ENCODE results near the gene ABL2.
A peak's percentile ranks its signal among the peaks of the same experiment; 100 is the strongest.
"Not testable (repeated sequence)": the region's sequence is repeated elsewhere in the genome, so short reads cannot be mapped to it uniquely, and the experiment has no call there.

The ABL2 gene

DNA sequence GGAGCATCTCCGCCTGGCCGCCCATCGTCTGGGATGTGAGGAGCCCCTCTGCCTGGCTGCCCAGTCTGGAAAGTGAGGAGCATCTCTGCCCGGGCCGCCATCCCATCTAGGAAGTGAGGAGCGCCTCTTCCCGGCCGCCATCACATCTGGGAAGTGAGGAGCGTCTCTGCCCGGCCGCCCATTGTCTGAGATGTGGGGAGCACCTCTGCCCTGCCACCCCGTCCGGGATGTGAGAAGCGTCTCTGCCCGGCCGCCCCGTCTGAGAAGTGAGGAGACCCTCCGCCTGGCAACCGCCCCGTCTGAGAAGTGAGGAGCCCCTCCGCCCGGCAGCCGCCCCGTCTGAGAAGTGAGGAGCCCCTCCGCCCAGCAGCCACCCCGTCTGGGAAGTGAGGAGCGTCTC is 94.3 kb downstream of the ABL2 start:
- DNase-seq (ENCODE audit: low read depth): not testable (repeated sequence)

DNA sequence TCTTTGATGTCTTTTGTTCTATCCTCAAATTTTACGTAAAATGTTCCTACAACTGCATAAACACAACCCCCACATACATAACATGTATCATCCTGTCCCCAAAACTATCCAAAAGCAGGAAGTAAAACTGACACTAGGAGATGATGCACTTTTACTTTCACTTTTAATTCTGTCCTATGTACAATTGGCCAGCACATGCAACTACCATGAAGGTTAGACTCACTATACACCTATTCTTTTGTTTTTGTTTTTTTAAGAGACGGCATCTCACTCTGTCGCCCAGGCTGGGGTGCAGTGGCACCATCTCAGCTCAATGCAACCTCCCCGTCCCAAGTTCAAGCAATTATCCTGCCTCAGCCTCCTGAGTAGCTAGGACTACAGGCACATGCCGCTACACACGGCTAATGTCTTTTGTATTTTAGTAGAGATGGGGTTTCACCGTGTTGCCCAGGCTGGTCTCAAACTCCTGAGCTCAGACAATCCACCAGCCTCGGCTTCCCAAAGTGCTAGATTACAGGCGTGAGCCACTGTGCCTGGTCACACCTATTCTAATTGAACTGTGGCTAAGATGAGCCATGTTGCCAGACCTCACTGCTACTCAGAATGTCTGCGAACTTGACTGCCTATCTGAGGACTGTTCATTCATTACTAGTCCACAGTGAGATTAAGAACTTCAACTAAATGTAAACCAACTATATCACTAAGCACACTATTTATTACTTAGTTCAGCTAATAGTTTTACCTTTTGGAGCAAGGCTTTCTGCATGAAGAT is 99.6 kb downstream of the ABL2 start:
- DNase-seq (ENCODE audit: low read depth): no peak

DNA sequence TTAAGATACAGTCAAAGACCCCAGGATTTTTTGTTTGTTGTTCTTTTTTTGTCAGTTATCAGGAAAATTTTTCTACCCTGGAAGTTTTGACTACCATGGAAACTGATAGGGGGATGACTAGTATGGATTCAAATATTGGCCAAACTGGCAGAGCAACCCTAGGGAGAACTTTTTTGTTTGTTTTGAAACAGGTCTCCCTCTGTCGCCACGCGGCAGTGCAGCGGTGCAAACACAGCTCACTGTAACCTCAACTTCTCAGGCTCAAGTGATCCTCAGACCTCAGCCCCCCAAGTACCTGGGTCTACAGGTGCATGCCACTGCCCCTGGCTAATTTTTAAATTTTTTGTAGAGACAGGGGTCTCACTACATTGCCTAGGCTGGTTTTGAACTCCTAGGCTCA is 101.0 kb downstream of the ABL2 start:
- no peak for DNase-seq (ENCODE audit: low read depth)

DNA sequence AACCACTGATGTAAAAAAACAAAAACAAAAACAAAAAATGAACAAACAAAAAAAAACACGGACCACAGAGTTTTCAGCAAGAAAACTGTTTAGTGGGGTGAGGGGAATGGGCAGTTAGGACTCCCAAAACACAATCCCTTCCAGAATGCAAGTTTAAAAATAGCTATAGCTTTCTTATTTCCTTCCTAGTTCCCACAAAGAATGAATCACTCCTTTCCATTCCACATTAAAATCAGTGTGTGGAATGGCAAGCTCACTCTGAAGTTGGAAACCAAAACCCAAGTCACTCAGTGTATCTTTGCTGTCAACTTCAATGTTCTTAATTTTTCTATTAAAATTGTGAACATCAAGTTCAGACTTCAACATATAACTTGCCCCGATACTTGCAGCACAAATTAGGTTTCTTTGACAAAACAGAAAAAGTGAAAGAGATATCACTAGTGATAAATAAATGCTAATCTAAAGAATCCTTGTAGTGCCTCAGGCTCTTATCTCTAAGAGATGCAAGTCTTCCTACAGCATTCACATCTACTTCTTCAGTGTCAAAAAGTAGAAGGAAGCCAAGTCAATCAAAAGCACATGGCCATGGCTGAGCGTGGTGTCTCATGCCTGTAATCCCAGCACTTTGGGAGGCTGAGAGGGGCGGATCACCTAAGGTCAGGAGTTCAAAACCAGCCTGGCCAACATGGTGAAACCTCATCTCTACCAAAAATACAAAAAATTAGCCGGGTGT is 102.1 kb downstream of the ABL2 start:
- DNase-seq (ENCODE audit: low read depth): no peak

DNA sequence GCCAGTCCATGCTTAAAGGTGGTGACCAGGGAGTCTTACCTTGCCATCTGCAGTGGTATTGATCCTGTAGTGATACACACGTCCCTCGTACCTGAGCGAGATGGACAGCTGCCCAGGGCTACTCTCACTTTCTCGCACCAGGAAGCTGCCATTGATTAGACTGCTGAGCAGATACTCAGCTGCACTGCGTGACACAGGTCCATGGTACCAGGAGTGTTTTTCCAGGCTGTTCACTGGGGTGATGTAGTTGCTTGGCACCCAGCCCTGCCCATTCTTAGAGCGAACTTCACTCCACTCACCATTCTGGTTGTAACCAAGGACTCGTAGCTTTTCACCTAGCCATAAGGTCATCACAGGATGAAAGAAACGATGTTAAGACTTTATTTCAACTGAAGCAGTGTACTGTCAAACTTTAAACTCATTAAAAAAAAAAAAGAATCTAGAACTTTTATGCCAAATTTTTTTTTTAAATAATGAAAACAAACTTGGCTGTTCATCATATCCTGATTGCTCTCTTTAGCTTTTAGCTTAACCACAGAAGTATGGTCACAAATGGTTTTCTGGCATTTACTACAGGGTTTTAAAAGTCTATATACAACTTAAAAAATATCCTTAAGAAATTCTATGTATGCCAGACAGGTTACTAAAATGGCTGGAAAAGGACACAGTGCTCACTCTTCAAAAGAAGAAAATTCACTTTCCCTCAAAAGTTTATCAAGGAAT is 103.0 kb downstream of the ABL2 start:
- no peak for DNase-seq (ENCODE audit: low read depth)

DNA sequence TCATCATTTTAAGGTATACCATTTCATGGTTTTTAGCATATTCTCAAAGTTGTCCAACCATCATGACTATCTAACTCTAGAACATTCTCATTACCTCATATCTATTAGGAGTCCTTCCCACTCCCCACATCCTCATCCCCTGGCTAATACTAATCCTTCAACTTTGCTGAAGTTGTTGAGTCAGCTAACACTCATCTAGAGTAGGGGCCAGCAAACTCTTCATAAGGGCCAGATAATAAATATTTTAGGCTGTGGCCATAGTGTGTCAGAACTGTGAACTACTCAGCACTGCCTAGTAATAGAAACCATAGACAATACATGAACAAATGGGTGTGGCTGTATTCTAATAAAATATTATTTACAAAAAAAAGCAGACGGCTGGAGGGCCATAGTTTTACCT is 104.6 kb downstream of the ABL2 start:
- no peak for DNase-seq (ENCODE audit: low read depth)

DNA sequence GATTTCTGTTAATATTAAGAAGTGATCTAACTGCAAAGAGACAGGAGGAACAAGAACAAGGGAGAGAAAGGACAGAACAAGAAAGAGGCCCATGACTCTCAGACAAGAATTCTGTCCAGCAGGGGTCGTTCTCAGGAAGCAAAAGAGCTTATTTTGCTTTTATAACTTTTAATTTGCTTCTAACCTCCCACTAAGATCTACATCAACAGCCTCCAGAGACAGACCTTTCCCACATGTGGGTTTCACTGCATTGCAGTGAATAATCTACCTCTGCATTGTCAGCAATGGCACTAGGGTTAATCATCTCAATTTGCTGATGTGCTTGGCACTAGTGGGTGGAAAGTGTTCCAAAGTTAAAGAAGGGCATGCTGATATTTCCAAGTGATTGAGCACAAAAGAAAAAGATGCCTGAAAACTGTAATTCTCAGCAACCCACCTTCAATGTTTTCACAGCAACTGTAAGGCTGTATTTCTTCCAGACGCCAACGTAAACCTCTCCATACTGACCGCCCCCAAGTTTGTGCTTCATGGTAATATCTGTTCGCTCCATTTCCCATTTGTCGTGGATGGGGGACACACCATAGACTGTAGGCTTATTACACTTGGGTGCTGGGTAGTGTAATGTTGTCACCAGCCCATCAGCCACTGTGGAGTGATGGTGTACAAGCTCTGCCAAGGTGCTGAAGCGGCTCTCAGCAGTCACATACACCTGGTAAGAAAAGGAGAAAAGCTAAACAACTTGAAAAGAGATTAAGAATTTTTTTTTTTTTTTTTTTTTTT is 108.1 kb downstream of the ABL2 start:
- peak; percentile 27 for DNase-seq (ENCODE audit: low read depth)

DNA sequence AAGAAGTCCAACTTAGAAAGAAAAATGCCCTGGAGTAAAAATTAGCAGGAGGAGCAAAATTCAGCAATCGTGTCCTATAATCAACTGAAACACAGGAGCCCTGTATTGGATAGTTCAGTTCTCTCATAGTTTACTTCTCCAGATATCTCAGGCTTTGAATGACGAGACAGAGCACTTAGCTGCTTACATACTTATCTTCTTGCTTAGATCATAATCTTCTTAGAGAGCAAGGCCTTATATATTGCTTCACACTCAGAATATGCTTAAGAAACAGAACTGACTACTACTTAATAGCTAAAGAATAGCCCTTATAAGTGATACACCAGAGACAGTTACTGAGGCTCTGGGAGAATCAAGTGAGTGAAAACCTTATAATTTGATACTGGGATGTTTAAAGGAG is 108.7 kb downstream of the ABL2 start:
- DNase-seq (ENCODE audit: low read depth): no peak

DNA sequence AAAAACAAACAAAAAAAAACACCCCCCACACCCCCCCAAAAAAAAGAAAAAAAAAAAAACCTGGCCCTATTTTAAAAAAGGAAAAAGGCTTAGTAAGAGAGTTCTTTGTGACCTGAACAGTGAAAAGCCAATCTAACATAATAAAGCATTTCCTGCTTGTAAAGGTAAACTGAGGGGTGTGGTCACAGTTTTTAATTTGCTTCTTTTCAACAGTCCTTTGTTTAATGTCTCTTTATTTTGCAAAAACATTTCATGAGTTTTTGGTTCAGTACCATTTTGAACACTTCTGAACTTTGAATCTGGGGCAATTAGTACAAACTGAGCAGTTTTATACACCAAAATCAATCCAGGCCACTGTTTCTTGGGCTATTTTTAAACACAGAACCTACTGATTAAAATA is 110.0 kb downstream of the ABL2 start:
- DNase-seq (ENCODE audit: low read depth): no peak

DNA sequence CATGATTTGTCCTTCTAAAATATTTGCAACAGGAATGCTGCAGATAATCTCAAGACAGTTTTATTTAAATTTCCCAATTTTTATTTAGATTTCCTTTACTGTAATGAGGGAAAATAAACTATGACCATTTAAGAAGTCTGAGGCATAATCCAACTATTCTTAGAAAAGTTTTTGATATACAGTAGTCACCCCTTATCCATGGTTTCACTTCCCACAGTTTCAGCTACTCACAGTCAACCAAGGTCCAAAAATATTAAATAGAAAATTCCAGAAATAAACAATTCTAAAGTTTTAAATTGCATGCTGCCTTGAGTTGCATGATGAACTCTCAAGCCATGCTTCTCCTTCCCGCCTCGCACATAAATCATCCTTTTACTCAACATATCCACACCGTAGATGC is 114.3 kb downstream of the ABL2 start:
- DNase-seq (ENCODE audit: low read depth): no peak

DNA sequence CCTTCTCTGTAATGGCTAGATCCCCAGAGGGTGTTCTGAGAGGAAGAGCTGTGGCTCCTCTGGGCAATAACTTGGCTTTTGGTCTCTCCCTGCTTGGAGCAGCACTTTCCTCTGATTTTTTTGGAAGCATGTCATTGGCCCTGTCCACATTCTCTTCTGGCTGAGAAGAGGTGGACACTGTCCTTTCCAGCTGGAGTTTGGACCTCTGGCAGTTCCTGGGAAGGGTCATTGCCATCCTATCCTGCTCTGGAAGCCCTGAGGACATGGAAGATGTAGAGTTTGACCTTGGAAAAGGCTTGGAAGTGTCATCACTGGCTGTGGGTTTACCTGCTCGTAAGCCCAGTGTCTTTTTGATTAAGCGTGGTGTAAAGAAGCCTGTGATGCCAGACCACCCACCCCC is 120.8 kb downstream of the ABL2 start:
- DNase-seq (ENCODE audit: low read depth): no peak

DNA sequence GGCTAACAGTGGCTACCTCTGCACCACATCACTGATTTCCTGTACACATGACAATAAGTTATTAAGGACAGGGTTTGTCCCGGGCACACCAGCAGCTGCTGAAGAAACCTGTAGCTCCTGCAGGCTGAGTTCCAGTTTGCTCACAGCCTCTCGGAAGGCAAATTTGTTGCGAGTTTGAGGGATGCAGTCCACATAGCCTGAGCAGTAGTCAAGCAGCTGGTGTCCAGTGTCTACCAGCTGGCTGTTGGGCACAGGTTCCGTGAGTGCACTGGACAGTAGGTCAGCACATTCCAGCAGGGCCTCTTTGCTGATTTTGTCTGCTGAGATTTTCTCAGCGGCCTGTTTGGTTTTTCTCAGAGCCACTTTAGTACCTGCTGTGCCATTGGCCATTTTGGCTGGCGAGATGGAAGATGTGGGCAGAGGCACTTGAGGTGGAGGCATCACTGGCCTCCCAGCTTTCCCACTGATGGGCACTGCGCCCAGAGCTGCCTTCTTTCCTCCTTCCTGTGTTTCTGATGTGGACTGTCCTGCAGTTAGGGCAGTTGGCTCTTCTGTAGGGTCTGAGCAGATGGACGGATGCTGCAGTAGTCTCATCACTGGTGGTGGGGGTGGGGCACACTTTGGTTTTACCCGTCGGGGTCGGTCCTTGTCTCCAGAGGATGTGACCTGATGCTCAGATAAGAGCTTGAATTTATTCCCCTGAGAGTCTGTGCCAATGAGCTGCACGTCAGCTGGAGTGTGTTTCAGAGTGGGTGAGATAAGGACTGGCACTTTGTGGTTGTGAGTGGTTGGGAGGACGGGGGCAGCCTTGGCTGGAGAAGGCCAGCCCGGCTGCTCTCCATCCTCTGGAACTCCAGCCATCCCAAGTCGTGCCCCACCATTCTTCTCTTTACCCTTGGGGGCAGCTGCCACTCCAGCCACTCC is 121.5 kb downstream of the ABL2 start:
- no peak for DNase-seq (ENCODE audit: low read depth)

DNA sequence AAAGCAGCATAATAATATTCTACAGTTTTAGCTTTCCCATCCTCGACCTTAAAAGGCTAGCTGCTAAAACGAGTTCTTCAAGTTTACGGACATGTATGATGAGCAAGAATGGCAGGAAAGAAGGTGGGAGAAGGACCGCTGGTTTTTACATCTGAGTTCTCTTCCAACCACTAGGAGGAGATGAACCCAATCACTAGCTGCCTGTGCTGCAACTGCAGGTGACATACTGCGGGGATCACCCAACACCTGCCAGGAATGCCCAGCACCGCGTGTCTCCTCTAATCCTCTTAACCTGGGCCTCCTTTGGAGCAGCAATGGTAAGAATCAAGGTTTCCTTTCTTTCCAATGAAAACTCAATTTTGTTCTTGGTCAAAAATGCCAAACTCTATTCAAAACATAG is 124.1 kb downstream of the ABL2 start:
- DNase-seq (ENCODE audit: low read depth): no peak

DNA sequence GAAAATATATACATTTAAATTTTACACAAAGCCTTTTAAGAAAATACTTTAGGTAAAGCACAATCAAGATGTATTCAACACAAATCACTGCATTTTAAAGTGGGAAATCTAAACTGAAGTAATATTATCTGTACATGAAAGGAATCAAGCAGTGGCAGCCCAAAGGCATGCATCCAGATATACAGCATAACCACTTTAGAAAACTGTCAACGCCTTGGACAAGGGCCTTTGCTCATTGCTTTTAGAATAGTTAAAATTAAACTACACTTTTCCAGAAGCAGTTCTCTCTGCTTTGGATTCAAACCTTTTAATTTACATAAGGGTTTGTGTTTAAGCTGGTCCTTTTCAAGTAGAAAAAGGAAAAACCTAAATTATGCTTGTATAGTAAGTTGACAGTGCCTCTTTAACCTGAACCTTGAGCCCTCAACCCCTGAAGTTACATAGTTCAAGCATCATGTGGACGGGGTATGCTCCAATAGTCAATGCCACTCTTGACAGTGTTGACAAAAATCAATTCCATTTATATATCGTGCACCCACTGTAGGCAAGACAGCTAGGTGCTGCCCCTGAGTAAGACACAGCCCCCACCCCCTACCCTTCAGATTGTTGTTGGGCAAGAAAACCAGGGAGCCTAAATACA is 124.7 kb downstream of the ABL2 start:
- DNase-seq (ENCODE audit: low read depth): no peak

DNA sequence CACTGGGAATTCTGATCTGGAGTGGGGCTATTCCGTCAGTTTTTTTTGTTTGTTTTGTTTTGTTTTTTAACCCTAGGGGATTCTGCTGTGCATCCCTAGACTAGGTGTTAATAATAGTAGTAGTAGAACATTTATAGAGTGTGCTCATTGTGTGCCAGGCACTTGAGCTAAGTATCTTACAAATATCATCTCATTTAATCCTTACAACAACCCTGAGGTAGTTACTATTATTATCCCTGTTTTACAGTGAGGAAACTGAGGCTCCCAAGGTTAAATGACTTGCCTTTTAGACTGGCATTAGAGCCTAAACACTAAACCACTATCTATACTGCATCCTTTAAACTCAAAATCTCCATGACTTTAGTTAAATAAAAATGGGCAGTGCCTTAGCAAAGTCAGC is 125.5 kb downstream of the ABL2 start:
- no peak for DNase-seq (ENCODE audit: low read depth)

DNA sequence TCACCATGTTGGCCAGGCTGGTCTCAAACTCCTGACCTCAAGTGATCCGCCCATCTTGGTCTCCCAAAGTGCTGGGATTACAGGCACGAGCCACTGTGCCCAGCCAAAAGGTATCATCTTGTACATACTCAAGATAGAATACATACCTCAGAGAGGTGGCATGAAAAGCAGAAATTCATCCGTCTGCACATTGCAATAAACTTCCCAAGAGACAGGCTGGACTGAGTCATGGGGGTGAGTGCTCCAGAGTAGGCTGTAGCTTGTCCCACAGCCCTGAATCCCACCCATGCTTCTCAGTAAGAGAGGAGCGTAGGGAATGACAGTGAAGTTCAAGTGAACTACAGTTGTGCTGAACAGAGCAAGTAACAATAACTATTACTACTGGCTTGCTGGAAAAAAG is 127.9 kb downstream of the ABL2 start:
- no peak for DNase-seq (ENCODE audit: low read depth)

DNA sequence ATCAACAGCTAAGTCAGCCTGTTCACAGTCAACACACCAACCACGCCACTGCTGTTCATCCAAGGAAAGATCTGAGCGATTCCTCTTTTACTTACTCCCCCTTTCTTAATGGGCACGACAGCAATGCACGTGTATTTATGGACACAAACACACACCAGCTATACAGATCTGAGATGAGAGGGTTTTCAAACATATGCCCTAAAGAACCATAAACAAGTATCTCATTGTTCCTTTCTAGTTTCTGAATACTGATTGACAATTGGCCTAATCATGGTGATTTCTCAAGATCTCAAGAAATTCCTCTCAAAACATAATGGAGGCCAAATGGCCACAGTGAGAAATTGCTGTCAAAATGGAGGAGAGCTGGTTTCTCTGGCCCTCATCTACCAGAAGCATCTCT is 129.6 kb downstream of the ABL2 start:
- DNase-seq (ENCODE audit: low read depth): no peak

DNA sequence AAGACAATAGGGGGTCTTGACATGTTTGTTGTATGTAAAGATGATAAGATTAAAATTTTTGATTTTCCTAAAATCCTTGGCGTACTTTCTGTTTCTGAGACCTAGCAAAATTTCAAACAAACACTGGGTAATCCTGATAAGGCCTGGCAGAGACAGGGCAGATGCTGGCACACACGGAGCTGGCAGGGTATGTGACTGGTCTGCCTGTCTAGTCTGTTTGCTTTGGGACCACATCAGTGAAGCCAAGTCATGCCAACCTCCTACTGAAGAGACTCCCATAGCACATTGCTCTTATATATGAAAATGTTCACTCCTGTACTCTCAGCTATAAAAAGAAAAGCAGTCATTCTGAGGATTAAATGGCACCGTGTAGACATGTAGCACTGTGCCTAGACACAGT is 133.6 kb downstream of the ABL2 start:
- DNase-seq (ENCODE audit: low read depth): no peak

DNA sequence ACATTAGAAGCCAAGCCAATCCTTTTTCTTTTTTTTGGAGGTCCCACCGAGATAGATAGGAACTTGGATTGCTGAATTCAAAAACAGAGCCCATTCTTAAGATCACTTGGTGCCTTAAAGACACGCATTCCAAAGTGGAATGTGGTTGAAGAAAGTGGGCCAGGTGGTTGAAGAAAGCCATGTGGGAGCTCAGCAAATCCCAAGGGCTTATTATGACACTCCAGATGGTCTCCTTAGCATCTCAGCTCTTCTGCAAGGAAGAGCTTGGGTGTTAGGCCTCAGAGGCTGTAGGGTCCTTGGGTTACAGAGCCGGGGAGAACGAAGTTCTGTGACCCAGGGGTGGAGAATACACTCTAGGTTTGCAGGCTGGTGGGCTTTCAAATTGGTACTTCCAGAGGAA is 134.1 kb downstream of the ABL2 start:
- no peak for DNase-seq (ENCODE audit: low read depth)

DNA sequence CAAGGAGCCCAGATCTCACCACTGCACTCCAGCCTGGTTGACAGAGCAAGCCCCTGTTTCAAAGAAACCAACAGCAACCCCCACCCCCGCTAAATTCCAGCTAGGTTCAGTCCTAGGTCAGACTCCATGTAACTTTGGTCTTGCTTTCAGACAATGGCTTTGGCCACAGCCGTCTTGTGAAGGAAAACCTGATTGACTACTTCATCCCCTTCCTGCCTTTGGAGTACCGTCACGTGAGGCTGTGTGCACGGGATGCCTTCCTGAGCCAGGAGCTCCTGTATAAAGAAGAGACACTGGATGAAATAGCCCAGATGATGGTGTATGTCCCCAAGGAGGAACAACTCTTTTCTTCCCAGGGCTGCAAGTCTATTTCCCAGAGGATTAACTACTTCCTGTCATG is 134.7 kb downstream of the ABL2 start:
- no peak for DNase-seq (ENCODE audit: low read depth)

Measured in stimulated activated CD4-positive, alpha-beta T cell treated with anti-CD3 and anti-CD28 coated beads, Interleukin-2, amount 100 ng/mL, for 4 hours (primary cell).